Amniotic epithelial cell (primary cell): ENCODE results near the gene ENTHD1.
"Not testable (repeated sequence)": the region's sequence is repeated elsewhere in the genome, so short reads cannot be mapped to it uniquely, and the experiment has no call there.

Experiments used
- DNase-seq: peaks from one replicate; pipeline ENCODE4 v3.0.0-alpha.2; 2010; ENCODE audit warnings: low read depth

ENTHD1 gene

DNA sequence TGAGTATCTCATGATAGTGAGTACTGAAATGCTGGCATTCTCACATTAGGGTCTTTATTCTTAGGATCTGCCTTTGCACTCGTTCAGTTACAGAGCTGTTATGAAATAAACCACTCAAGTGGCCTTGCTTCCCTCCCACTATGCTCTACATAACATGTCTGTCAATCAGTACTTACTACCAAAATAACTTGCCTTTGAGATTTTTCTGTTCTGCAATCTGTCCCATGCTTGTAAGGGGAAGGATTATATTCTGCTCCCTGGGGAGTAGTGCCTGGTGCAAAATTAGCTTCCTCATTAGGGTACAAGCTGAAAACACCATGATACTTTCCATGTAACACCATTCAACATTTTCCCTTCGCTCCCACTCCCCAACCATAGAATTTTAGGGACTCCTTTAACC lies 5.4 kb upstream of the ENTHD1 start:
- DNase-seq = no peak

DNA sequence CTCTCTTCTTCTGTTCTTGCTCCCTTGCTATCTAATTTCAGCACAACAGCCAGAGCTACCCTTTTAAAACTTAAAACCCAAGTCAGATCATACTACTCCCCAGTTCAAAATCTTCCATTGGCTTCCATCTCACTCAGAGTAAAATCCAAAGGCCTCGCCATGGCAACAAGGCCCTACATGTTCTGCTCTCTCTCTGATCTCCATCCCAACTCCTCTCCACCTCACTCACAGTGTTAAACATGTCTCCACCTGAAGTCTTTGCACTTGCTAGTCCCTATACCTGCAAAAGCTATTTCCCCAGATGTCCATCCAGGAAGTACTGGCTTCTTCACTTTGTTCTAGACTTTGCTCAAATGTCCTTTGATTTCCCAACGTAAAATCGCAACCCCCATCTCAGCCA lies 4.3 kb upstream of the ENTHD1 start:
- DNase-seq = no peak

DNA sequence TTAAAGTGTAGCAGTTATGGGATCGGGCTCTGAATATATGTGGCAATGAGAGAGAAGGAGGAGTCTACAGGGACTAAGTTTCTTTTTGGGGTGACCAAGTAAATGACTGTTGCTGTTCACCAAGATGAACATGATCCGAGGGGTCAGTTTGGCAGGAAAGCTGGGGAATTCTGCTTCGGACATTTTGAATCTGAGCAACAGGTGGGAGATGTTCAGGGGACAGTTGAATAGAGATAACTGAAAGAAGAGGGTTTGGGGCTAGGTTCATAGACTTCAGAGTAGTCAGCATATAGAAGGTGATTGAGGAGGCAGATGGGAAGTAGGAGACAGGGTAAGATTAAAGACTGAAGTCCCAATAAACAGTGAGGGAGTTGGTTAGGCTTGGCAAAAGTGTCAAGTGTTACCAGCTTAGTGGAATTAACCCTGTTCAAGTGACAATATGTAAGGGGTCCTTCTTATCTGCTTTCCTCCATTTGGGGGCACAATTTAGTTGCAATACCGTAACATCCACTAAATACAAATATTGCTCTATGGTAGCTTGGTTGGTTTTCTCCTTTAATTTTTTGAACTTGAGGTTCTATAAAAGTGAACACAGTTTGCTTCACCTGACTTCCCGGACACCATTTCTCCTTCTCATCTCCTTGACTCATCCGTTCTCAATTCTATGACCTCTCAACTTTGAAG lies 2.9 kb upstream of the ENTHD1 start:
- no peak for DNase-seq

- no peak for DNase-seq
Observed at GRCh38 chr22:39895682-39896081, 2.1 kb upstream of the ENTHD1 start.

DNA sequence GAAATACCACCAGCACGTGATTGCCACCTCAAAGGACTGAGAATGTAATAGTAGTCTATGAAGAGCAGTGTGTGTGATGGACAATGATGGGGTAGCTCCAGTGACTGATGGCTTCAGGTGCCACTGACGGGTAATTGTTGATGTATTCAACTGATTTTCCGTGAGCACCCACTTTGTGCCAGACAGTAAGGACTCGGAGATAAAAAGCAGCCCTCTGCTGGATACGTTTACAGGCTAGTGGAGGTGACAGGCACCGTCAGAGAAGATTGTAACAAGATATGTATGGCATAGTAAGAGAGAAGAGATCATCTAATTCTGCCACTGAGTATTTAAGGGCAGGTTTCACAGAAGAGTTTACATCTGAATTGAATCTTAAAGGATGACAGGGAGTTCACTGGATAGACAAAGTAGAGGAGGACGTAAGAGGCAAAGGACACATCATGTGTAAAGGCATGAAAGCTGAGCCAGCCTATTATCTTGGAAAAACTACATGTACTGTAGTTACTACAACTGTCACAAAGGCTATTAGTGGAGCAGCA lies 1.1 kb upstream of the ENTHD1 start:
- DNase-seq = no peak

DNA sequence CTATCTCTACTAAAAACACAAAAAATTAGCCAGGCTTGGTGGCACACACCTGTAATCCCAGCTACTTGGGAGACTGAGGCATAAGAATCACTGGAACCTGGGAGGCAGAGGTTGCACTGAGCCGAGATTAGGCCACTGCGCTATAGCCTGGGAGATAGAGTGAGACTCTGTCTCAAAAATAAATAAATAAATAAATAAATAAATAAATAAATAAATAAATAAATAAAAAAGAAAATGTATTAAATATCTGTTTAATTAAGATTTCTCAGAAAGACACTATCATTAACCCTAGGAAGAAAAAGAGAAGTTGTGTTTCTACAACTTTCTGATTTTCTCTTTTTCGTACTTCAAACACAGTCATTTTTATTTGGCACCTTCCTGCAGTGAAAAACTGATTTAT lies 3.6 kb downstream of the ENTHD1 start:
- DNase-seq = not testable (repeated sequence)

DNA sequence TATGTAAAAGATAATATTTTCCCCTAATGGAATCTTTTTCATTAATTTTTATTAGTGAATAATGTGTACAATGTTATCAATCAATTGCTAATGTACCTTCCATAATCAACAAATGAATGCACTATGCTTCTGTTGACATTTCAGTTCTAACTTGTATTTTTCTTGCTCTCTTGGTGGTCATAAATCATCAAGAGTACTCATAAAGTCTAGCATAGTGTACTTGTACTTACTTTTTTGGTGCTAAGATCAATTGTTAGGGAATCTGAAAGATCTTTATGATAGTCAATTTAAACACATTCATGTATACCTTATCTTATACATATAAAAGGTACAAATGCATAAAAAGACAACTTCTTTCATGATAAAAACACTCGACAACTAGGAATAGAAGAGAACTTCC lies 10.5 kb downstream of the ENTHD1 start:
- no peak for DNase-seq

- no peak for DNase-seq
Observed at GRCh38 chr22:39880722-39881121, 12.8 kb downstream of the ENTHD1 start.

DNA sequence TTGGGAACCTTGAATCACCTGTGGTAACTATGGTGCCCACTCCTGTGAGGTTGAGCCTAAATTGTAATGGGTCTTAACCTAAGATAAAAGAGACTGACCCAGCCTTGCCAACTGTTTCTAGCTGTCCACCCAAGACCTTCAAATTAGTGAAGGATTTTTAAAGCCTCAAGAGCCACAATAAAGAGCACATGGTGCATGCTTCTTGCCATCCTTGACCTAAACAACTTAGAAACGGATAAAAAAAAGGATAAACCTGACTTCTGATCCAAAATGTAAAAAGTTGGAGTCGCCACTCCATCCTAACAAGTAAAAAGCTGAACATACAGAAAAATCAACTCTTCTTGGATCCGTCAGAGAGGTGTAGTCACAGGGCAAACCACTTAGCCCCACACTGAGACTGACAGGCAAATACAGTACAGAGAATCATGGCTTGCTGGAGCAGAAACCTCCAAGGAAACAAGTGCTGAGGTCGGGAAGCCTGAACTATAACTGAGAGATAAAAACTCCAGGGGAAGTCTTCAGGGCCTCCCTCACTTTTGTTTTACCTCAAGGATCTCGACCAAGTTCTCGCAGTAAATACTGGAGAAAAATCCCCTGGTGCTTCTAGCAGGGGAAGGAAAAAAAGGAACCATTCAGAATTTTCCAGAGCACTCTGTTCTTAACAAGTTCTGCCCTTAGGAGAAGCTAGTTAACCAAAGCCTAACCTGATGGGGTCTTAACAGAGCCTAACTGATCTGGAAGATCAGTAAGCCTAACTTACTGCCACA lies 16.3 kb downstream of the ENTHD1 start:
- no peak for DNase-seq

DNA sequence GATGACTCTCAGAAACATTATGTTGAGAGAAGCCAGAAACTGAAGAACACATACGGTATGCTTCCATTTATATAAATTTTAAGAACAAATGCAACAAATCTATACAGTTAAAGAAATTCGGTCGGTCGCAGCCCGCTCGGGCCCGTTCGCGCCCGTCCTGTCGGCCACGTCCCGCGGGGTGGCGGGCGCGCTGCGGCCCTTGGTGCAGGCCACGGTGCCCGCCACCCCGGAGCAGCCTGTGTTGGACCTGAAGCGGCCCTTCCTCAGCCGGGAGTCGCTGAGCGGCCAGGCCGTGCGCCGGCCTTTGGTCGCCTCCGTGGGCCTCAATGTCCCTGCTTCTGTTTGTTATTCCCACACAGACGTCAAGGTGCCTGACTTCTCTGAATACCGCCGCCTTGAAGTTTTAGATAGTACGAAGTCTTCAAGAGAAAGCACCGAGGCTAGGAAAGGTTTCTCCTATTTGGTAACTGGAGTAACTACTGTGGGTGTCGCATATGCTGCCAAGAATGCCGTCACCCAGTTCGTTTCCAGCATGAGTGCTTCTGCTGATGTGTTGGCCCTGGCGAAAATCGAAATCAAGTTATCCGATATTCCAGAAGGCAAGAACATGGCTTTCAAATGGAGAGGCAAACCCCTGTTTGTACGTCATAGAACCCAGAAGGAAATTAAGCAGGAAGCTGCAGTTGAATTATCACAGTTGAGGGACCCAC lies 18.2 kb downstream of the ENTHD1 start:
- not testable (repeated sequence) for DNase-seq

- peak; percentile 24 for DNase-seq
Observed at GRCh38 chr22:39873965-39874364, 19.6 kb downstream of the ENTHD1 start.

DNA sequence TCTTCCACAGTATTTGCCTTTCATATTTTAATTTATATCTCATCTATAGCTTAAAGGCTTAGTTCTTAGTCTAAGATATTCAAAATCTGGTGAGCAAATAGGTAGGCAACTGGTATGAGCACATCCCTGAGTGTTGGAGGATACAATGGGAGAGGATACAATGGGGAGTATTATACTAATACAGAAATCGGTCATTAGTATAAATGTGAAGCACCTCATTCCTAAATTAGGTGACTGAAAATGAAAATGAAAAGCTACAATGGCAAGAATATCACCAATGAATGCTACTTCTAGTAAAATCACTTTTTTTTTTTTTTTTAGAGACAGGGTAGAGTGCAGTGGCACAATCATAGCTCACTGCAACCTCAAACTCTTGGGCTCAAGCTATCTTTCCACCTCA lies 21.0 kb downstream of the ENTHD1 start:
- no peak for DNase-seq

GRCh38 chr22:39871008-39871798 lies 22.4 kb downstream of the ENTHD1 start:
- DNase-seq = no peak

- DNase-seq = not testable (repeated sequence)
Observed at GRCh38 chr22:39869797-39870196, 23.8 kb downstream of the ENTHD1 start.

- DNase-seq = no peak
Observed at GRCh38 chr22:39868741-39869140, 24.8 kb downstream of the ENTHD1 start.

- no peak for DNase-seq
Observed at GRCh38 chr22:39859903-39860588, 33.5 kb downstream of the ENTHD1 start.

- no peak for DNase-seq
Observed at GRCh38 chr22:39856588-39856987, 37.0 kb downstream of the ENTHD1 start.

- DNase-seq = no peak
Observed at GRCh38 chr22:39852799-39853198, 40.8 kb downstream of the ENTHD1 start.

GRCh38 chr22:39851606-39852315 lies 41.8 kb downstream of the ENTHD1 start:
- no peak for DNase-seq

GRCh38 chr22:39847477-39847876 lies 46.1 kb downstream of the ENTHD1 start:
- DNase-seq = no peak

GRCh38 chr22:39846539-39846938 lies 47.0 kb downstream of the ENTHD1 start:
- not testable (repeated sequence) for DNase-seq
